ENCODE results near the gene SYTL2. TPM values are rescaled to one million over a fixed set of nuclear protein-coding genes. Genes with fewer than 3 reads are reported as not detected.

SYTL2 gene
- total and polyA plus RNA-seq, 2 donors (not counting 1 experiment from before 2014, with no cell fraction given): 165 to 387 TPM

DNA sequence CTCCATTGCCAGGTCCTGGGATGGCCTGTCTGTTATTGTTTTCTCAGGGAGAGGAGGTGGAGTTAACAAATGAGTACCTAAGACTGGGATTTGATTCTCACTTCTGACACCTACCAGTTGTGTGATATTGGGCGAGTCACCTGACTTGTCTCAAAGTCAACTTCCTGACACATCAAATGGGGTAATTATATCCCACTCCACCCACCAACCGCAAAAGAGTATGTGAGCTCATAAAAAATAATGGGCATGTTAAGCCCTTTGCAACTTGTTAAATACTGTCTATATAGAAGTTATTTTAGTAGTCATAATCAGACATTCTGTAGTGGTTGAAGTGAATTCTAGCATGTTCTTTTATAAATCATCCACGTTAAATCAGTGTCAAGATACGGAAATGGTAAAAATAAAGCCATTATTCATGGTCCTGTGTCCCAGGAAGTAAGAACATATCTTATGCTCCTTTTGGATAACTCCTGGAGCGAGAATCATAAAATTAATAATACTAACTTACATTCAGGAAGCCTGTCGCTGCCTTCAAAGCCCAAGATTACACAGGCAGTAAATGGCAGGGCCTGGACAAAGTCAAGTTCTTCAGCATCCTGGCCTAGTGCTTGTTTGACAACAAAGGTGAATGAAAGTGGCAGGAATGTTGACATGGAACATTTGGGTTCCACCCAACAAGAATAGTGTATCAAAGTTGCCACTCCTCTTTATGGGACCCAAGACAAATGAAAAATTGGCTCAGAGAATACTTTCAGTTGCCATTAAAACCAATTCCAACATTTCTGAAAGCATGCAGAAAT, 54.3 kb downstream of the SYTL2 start:
- H3K4me2 ChIP-seq (ENCODE audit: extremely low read depth, insufficient read depth, low read length): no peak overlapping the region
- no peaks in the 10 kb centered on the region for H3K9me3 ChIP-seq (ENCODE audit: control insufficient read depth, insufficient read depth, low read depth, low read length)
- H3K27me3 ChIP-seq (ENCODE audit: control insufficient read depth, insufficient read depth, low read length): no peaks in the 10 kb centered on the region
- no peak overlapping the region for H2AFZ ChIP-seq (ENCODE audit: low read length)
- peaks cover 2% of the 10 kb centered on the region for H3K4me1 ChIP-seq (ENCODE audit: control insufficient read depth, extremely low read depth, insufficient read depth, low read length)
- H3K9ac ChIP-seq (ENCODE audit: insufficient read depth, low read length): no peak overlapping the region
- H3K4me3 ChIP-seq (replicated peaks in 1 of 4; ENCODE audit: control extremely low read depth in 1 of 4, insufficient read depth in 1 of 4, low read depth in 3 of 4, low read length in 4 of 4): no peak overlapping the region
- no peak for TF ChIP-seq EZH2 (IDR thresholded peaks at IDR 0.05; ENCODE audit: low read length, missing control alignments)
- TF ChIP-seq, protein P1, sequence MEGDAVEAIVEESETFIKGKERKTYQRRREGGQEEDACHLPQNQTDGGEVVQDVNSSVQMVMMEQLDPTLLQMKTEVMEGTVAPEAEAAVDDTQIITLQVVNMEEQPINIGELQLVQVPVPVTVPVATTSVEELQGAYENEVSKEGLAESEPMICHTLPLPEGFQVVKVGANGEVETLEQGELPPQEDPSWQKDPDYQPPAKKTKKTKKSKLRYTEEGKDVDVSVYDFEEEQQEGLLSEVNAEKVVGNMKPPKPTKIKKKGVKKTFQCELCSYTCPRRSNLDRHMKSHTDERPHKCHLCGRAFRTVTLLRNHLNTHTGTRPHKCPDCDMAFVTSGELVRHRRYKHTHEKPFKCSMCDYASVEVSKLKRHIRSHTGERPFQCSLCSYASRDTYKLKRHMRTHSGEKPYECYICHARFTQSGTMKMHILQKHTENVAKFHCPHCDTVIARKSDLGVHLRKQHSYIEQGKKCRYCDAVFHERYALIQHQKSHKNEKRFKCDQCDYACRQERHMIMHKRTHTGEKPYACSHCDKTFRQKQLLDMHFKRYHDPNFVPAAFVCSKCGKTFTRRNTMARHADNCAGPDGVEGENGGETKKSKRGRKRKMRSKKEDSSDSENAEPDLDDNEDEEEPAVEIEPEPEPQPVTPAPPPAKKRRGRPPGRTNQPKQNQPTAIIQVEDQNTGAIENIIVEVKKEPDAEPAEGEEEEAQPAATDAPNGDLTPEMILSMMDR (conservative IDR thresholded peaks at IDR 0.05 in 1 of 2, IDR thresholded peaks at IDR 0.05 in 1 of 2; ENCODE audit: low read depth in 1 of 2, low read length in 2 of 2): no peak
- H4K20me1 ChIP-seq (ENCODE audit: control insufficient read depth, extremely low read depth, insufficient read depth, low read length): no peaks in the 10 kb centered on the region
- DNase-seq (ENCODE audit: low read depth in 2 of 2): no peak
- H3K27ac ChIP-seq (ENCODE audit: insufficient read depth, low read length): no peak overlapping the region
- no peaks in the 10 kb centered on the region for H3K79me2 ChIP-seq (ENCODE audit: control insufficient read depth, insufficient read depth, low read length)
- H3K36me3 ChIP-seq (ENCODE audit: control insufficient read depth, insufficient read depth, low read length): no peaks in the 10 kb centered on the region

DNA sequence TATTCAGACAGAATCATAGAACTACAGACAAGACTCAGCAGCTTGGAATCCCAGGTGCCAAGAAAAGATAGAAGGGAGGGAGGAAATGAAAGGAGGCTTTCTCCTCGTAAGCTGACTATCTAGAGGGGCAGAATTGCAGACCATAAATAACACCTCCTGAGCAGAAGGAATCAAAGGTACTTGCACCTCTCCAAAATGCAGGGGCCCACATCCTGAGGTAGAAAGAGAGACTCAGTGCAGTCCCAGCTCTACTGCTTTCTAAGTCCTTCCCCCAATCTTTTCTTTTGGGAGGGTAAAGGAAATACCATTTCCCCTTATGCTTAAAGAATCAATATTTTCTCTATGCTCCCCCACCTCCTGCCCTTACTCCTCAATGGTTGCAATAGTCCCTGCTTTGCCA, 55.2 kb downstream of the SYTL2 start:
- H3K27ac ChIP-seq (ENCODE audit: insufficient read depth, low read length): no peak overlapping the region
- no peak for DNase-seq (ENCODE audit: low read depth in 2 of 2)
- H2AFZ ChIP-seq (ENCODE audit: low read length): no peak overlapping the region
- no peak overlapping the region for H3K4me2 ChIP-seq (ENCODE audit: extremely low read depth, insufficient read depth, low read length)
- H3K9ac ChIP-seq (ENCODE audit: insufficient read depth, low read length): no peak overlapping the region
- no peaks in the 10 kb centered on the region for H3K36me3 ChIP-seq (ENCODE audit: control insufficient read depth, insufficient read depth, low read length)
- H4K20me1 ChIP-seq (ENCODE audit: control insufficient read depth, extremely low read depth, insufficient read depth, low read length): no peaks in the 10 kb centered on the region
- TF ChIP-seq, protein P1 (conservative IDR thresholded peaks at IDR 0.05 in 1 of 2, IDR thresholded peaks at IDR 0.05 in 1 of 2; ENCODE audit: low read depth in 1 of 2, low read length in 2 of 2): no peak
- no peak for TF ChIP-seq EZH2 (IDR thresholded peaks at IDR 0.05; ENCODE audit: low read length, missing control alignments)
- no peaks in the 10 kb centered on the region for H3K27me3 ChIP-seq (ENCODE audit: control insufficient read depth, insufficient read depth, low read length)
- H3K4me1 ChIP-seq (ENCODE audit: control insufficient read depth, extremely low read depth, insufficient read depth, low read length): peaks cover 4% of the 10 kb centered on the region
- H3K79me2 ChIP-seq (ENCODE audit: control insufficient read depth, insufficient read depth, low read length): no peaks in the 10 kb centered on the region
- H3K9me3 ChIP-seq (ENCODE audit: control insufficient read depth, insufficient read depth, low read depth, low read length): no peaks in the 10 kb centered on the region
- H3K4me3 ChIP-seq (replicated peaks in 1 of 4; ENCODE audit: control extremely low read depth in 1 of 4, insufficient read depth in 1 of 4, low read depth in 3 of 4, low read length in 4 of 4): no peak overlapping the region

DNA sequence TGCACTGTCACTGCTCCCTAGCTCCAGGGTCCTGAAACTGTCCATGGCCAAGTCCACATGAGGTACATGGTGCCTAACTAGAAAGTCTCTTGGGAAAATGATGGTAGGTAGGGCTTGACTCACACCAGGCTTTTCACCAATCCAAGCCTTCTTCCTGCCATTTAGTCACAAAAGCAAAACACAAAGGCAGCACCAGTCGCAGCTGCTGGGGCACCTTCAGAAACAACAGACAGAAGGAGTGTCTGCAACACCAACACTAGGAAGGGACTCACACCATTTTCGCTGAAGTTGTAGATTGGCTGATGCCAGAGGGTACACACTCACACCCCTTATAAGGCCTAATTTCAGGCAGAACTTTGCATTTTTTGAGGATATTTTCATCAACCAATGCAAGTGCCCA, 55.7 kb downstream of the SYTL2 start:
- no peaks in the 10 kb centered on the region for H4K20me1 ChIP-seq (ENCODE audit: control insufficient read depth, extremely low read depth, insufficient read depth, low read length)
- H3K27ac ChIP-seq (ENCODE audit: insufficient read depth, low read length): no peak overlapping the region
- no peak overlapping the region for H2AFZ ChIP-seq (ENCODE audit: low read length)
- DNase-seq (ENCODE audit: low read depth in 2 of 2): no peak
- H3K79me2 ChIP-seq (ENCODE audit: control insufficient read depth, insufficient read depth, low read length): no peaks in the 10 kb centered on the region
- no peaks in the 10 kb centered on the region for H3K9me3 ChIP-seq (ENCODE audit: control insufficient read depth, insufficient read depth, low read depth, low read length)
- H3K4me2 ChIP-seq (ENCODE audit: extremely low read depth, insufficient read depth, low read length): no peak overlapping the region
- no peak overlapping the region for H3K9ac ChIP-seq (ENCODE audit: insufficient read depth, low read length)
- H3K27me3 ChIP-seq (ENCODE audit: control insufficient read depth, insufficient read depth, low read length): no peaks in the 10 kb centered on the region
- TF ChIP-seq, protein P1 (conservative IDR thresholded peaks at IDR 0.05 in 1 of 2, IDR thresholded peaks at IDR 0.05 in 1 of 2; ENCODE audit: low read depth in 1 of 2, low read length in 2 of 2): no peak
- TF ChIP-seq EZH2 (IDR thresholded peaks at IDR 0.05; ENCODE audit: low read length, missing control alignments): no peak
- H3K4me1 ChIP-seq (ENCODE audit: control insufficient read depth, extremely low read depth, insufficient read depth, low read length): peaks cover 4% of the 10 kb centered on the region
- no peaks in the 10 kb centered on the region for H3K36me3 ChIP-seq (ENCODE audit: control insufficient read depth, insufficient read depth, low read length)
- no peak overlapping the region for H3K4me3 ChIP-seq (replicated peaks in 1 of 4; ENCODE audit: control extremely low read depth in 1 of 4, insufficient read depth in 1 of 4, low read depth in 3 of 4, low read length in 4 of 4)
